ENCODE results near the gene NRIP3. TPM values are rescaled to one million over a fixed set of nuclear protein-coding genes. Genes with fewer than 3 reads are reported as not detected.
A peak's percentile ranks its signal among the peaks of the same experiment; 100 is the strongest.
"Not testable (repeated sequence)": the region's sequence is repeated elsewhere in the genome, so short reads cannot be mapped to it uniquely, and the experiment has no call there.

The NRIP3 gene
- polyA plus RNA-seq, 1 experiment: 12.3 TPM

GRCh38 chr11:9017773-9018172 lies 14.0 kb upstream of the NRIP3 start:
- H3K4me3 ChIP-seq (ENCODE audit: low read depth, low read length): no peak overlapping the region
- TF ChIP-seq CTCF (IDR thresholded peaks at IDR 0.05; ENCODE audit: low read depth, low read length): no peak
- no peaks in the 10 kb centered on the region for H3K9me3 ChIP-seq (ENCODE audit: control insufficient read depth, insufficient read depth, low read length)
- ChIA-PET CTCF (interaction anchor here (3.3 kb wide), 2 partner anchors 120 to 489 kb away, joined by 22 to 25 read pairs; no protein-coding TSS in a partner anchor), POLR2A (no interaction called here)
- H3K27me3 ChIP-seq (ENCODE audit: control insufficient read depth, insufficient read depth, low read length): no peaks in the 10 kb centered on the region
- H3K27ac ChIP-seq (ENCODE audit: low read depth, low read length): no peak overlapping the region
- DNase-seq (ENCODE audit: low read depth, low spot score): no peak

GRCh38 chr11:9016916-9017642 lies 13.3 kb upstream of the NRIP3 start:
- H3K9me3 ChIP-seq (ENCODE audit: control insufficient read depth, insufficient read depth, low read length): no peaks in the 10 kb centered on the region
- no peak overlapping the region for H3K27ac ChIP-seq (ENCODE audit: low read depth, low read length)
- TF ChIP-seq CTCF (IDR thresholded peaks at IDR 0.05; ENCODE audit: low read depth, low read length): no peak
- DNase-seq (ENCODE audit: low read depth, low spot score): no peak
- no peaks in the 10 kb centered on the region for H3K27me3 ChIP-seq (ENCODE audit: control insufficient read depth, insufficient read depth, low read length)
- no peak overlapping the region for H3K4me3 ChIP-seq (ENCODE audit: low read depth, low read length)
- ChIA-PET CTCF (interaction anchor here (0.6 to 4.6 kb wide), 10 partner anchors 8 to 1236 kb away, joined by 3 to 29 read pairs (median 19); no protein-coding TSS in a partner anchor), POLR2A (interaction anchor here (0.6 kb wide), 1 partner anchor 13 kb away, joined by 3 read pairs; the partner anchor contains the start of gene NRIP3)

GRCh38 chr11:9015677-9016076 lies 11.9 kb upstream of the NRIP3 start:
- peak; percentile 81 for TF ChIP-seq CTCF (IDR thresholded peaks at IDR 0.05; ENCODE audit: low read depth, low read length)
- Histone ChIP-seq H3K9me3 (ENCODE audit: control insufficient read depth, insufficient read depth, low read length) (no peaks in the 10 kb centered on the region), H3K27me3 (ENCODE audit: control insufficient read depth, insufficient read depth, low read length) (no peaks in the 10 kb centered on the region), H3K4me3 (ENCODE audit: low read depth, low read length) (no peak overlapping the region), H3K27ac (ENCODE audit: low read depth, low read length) (no peak overlapping the region)
- ChIA-PET CTCF (interaction anchor here (0.6 to 4.6 kb wide), 40 partner anchors 9 to 491 kb away, joined by 3 to 123 read pairs (median 4); partner anchors contain the start of gene NRIP3), POLR2A (interaction anchor here (1.3 kb wide), 1 partner anchor 122 kb away, joined by 8 read pairs; no protein-coding TSS in a partner anchor)
- peak; percentile 53 for DNase-seq (ENCODE audit: low read depth, low spot score)

- Histone ChIP-seq H3K27ac (ENCODE audit: low read depth, low read length) (no peak overlapping the region), H3K4me3 (ENCODE audit: low read depth, low read length) (no peak overlapping the region), H3K27me3 (ENCODE audit: control insufficient read depth, insufficient read depth, low read length) (no peaks in the 10 kb centered on the region), H3K9me3 (ENCODE audit: control insufficient read depth, insufficient read depth, low read length) (no peaks in the 10 kb centered on the region)
- POLR2A ChIA-PET: no interaction called here
- no peak for DNase-seq (ENCODE audit: low read depth, low spot score)
- no peak for TF ChIP-seq CTCF (IDR thresholded peaks at IDR 0.05; ENCODE audit: low read depth, low read length)
- CTCF ChIA-PET: interaction anchor here (0.8 to 4.6 kb wide), 17 partner anchors 8 to 493 kb away, joined by 3 to 123 read pairs (median 7); no protein-coding TSS in a partner anchor
These were observed 11.0 kb upstream of the NRIP3 start for GRCh38 chr11:9014826-9015225.

- no peaks in the 10 kb centered on the region for H3K9me3 ChIP-seq (ENCODE audit: control insufficient read depth, insufficient read depth, low read length)
- DNase-seq (ENCODE audit: low read depth, low spot score): no peak
- no peak overlapping the region for H3K27ac ChIP-seq (ENCODE audit: low read depth, low read length)
- ChIA-PET CTCF (interaction anchor here (0.6 to 4.6 kb wide), 7 partner anchors 11 to 494 kb away, joined by 3 to 123 read pairs (median 10); no protein-coding TSS in a partner anchor), POLR2A (no interaction called here)
- H3K4me3 ChIP-seq (ENCODE audit: low read depth, low read length): no peak overlapping the region
- no peak for TF ChIP-seq CTCF (IDR thresholded peaks at IDR 0.05; ENCODE audit: low read depth, low read length)
- no peaks in the 10 kb centered on the region for H3K27me3 ChIP-seq (ENCODE audit: control insufficient read depth, insufficient read depth, low read length)
These were observed 9.6 kb upstream of the NRIP3 start for GRCh38 chr11:9013373-9013772.

- peaks cover 19% of the 10 kb centered on the region for H3K27me3 ChIP-seq (ENCODE audit: control insufficient read depth, insufficient read depth, low read length)
- H3K9me3 ChIP-seq (ENCODE audit: control insufficient read depth, insufficient read depth, low read length); H3K27ac ChIP-seq (ENCODE audit: low read depth, low read length); CTCF ChIA-PET; H3K4me3 ChIP-seq (ENCODE audit: low read depth, low read length); POLR2A ChIA-PET; DNase-seq (ENCODE audit: low read depth, low spot score): not testable (repeated sequence)
These were observed 5.7 kb upstream of the NRIP3 start for GRCh38 chr11:9009538-9009937.
